Neural cell (in vitro differentiated cells): ENCODE measurements around the gene SLC4A9.

ENCODE experiments used
- EZH2 ChIP-seq: fragments of 200-600, 300-800 bp; shearing (Covaris generic), sonication (generic); IDR thresholded peaks from 2 replicates; pipeline ENCODE4 v1.6.1; 2014; ENCODE audit warnings: antibody characterized with exemption, low read length, borderline replicate concordance, mild to moderate bottlenecking; ENCODE audit not compliant: insufficient read depth, poor library complexity, severe bottlenecking
- TF ChIP-seq, protein P1 (sequence below): fragments of 450-650 bp; IDR thresholded peaks from 2 replicates; pipeline ENCODE4 v1.5.1; 2014; ENCODE audit warnings: antibody characterized with exemption, mild to moderate bottlenecking, moderate library complexity; ENCODE audit not compliant: poor library complexity, severe bottlenecking

DNA sequence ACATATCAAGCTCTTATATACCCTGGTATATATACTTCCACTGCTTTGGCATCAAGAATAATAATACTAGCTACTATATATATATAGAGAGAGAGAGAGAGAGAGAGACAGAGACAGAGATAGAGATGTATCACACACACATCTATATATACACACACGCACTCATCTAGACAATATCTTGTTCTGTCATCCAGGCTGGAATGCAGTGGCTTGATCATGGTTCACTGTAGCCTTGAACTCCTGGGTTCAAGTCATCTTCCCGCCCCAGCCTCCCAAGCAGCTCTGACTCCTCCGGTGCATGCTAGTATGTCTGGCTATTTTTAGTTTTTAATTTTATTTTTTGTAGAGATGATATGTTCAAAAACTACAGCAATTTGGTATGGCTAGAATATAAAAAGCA is 64.1 kb downstream of the SLC4A9 start:
- TF ChIP-seq, protein P1, sequence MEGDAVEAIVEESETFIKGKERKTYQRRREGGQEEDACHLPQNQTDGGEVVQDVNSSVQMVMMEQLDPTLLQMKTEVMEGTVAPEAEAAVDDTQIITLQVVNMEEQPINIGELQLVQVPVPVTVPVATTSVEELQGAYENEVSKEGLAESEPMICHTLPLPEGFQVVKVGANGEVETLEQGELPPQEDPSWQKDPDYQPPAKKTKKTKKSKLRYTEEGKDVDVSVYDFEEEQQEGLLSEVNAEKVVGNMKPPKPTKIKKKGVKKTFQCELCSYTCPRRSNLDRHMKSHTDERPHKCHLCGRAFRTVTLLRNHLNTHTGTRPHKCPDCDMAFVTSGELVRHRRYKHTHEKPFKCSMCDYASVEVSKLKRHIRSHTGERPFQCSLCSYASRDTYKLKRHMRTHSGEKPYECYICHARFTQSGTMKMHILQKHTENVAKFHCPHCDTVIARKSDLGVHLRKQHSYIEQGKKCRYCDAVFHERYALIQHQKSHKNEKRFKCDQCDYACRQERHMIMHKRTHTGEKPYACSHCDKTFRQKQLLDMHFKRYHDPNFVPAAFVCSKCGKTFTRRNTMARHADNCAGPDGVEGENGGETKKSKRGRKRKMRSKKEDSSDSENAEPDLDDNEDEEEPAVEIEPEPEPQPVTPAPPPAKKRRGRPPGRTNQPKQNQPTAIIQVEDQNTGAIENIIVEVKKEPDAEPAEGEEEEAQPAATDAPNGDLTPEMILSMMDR: no peak
- no peak for TF ChIP-seq EZH2
